Activated CD8-positive, alpha-beta T cell treated with anti-CD3 and anti-CD28 coated beads for 36 hours (primary cell): ENCODE measurements around the gene IGSF5. TPM values are rescaled to one million over a fixed set of nuclear protein-coding genes. Genes with fewer than 3 reads are reported as not detected.

Experiments used
- ATAC-seq: fragments of 200-7000 bp; cut with Tn5 transposase; one replicate; pipeline ENCODE4 v1.10.0; 2021; ENCODE audit warnings: mild to moderate bottlenecking, moderate library complexity
- CTCF ChIA-PET: fragments of 350-600 bp; sonication (Branson Sonifier 250); formaldehyde crosslinking; loops from one replicate; lab custom pipeline; 2021; ENCODE audit warnings: antibody characterized with exemption; lab: Charles Lee
- POLR2A ChIA-PET: fragments of 350-600 bp; sonication (Branson Sonifier 250); formaldehyde crosslinking; loops from one replicate; lab custom pipeline; 2021; ENCODE audit warnings: antibody characterized with exemption; lab: Charles Lee
- DNase-seq: peaks from one replicate; pipeline ENCODE4 v3.0.0-alpha.2; 2020
- H3K27ac Mint-ChIP-seq: one replicate; pipeline ENCODE4 v1.8.0; 2021; ENCODE audit warnings: mild to moderate bottlenecking, mixed read lengths
- H3K27me3 Mint-ChIP-seq: one replicate; pipeline ENCODE4 v1.8.0; 2021; ENCODE audit warnings: mixed read lengths
- H3K36me3 Mint-ChIP-seq: one replicate; pipeline ENCODE4 v1.8.0; 2021; ENCODE audit warnings: low read depth, mixed read lengths
- H3K4me1 Mint-ChIP-seq: one replicate; pipeline ENCODE4 v1.8.0; 2021; ENCODE audit warnings: low read depth, mixed read lengths
- H3K4me3 Mint-ChIP-seq: one replicate; pipeline ENCODE4 v1.8.0; 2021; ENCODE audit warnings: mild to moderate bottlenecking, moderate library complexity, mixed read lengths
- H3K9me3 Mint-ChIP-seq: one replicate; pipeline ENCODE4 v1.8.0; 2021; ENCODE audit warnings: mixed read lengths
- intact Hi-C: fragments of 100-400 bp; cut with micrococcal nuclease; formaldehyde crosslinking; loops from one replicate; pipeline ENCODE4 v1.10.0; 2022
- total RNA-seq, 2 experiments: library from RNA; stranded (reverse); gene quantifications; one replicate each; pipeline ENCODE4 v1.2.3, GENCODE V29; 2021
- TF ChIP-seq, protein P1 (sequence below): fragments of 200-600 bp; IDR thresholded peaks from one replicate; pipeline ENCODE4 v1.8.0; 2022; ENCODE audit warnings: antibody characterized with exemption, mild to moderate bottlenecking

The IGSF5 gene
- total RNA-seq, 2 experiments from 2014 or later, result not detected

DNA sequence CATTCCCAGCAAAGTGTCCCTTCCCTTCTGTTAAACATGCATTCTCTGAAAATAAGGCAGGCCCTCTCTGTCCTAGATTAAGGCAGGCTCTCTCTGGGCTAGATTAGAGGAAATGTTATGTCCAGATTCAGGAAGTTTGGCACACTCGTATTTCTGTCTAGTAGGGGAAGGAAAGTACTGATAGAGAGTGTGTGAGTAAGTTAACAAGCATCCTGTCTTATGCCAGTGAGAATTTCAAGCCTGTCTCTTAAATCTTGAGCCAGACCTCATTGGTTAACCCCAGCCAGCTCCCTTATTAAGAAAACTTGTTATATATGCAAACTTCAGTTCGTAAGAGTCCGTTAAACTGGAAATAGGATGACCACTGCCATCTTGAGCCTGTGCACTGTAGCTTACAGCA lies 31.6 kb downstream of the IGSF5 start:
- H3K27ac Mint-ChIP-seq, result no peak overlapping the region
- H3K4me3 Mint-ChIP-seq, result no peak overlapping the region
- intact Hi-C loops, result no loop called here
- no peaks in the 10 kb centered on the region for H3K4me1 Mint-ChIP-seq
- TF ChIP-seq, protein P1, sequence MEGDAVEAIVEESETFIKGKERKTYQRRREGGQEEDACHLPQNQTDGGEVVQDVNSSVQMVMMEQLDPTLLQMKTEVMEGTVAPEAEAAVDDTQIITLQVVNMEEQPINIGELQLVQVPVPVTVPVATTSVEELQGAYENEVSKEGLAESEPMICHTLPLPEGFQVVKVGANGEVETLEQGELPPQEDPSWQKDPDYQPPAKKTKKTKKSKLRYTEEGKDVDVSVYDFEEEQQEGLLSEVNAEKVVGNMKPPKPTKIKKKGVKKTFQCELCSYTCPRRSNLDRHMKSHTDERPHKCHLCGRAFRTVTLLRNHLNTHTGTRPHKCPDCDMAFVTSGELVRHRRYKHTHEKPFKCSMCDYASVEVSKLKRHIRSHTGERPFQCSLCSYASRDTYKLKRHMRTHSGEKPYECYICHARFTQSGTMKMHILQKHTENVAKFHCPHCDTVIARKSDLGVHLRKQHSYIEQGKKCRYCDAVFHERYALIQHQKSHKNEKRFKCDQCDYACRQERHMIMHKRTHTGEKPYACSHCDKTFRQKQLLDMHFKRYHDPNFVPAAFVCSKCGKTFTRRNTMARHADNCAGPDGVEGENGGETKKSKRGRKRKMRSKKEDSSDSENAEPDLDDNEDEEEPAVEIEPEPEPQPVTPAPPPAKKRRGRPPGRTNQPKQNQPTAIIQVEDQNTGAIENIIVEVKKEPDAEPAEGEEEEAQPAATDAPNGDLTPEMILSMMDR, result no peak
- H3K9me3 Mint-ChIP-seq, result no peaks in the 10 kb centered on the region
- no peaks in the 10 kb centered on the region for H3K36me3 Mint-ChIP-seq
- H3K27me3 Mint-ChIP-seq, result peaks cover 1% of the 10 kb centered on the region
- ATAC-seq (no peak), DNase-seq (no peak)
- ChIA-PET POLR2A (no interaction called here), CTCF (no interaction called here)

DNA sequence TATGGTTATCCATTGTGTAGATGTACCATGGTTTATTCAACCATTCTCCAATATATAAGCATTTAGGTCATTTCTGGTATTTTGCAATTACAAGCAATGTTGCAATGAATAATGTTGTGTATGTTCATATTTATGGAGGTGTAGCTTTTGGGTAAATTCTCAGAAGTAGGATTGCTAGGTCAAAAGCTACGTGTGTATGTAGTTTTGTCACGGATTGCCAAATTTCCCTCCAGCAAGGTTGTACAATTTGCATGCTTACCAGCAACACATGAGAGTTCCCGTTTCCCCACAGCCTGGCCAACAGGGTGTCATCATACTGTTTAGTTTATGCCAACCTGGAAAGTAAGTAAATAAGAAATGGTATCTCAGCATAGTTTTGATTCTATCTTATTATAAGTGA lies 36.3 kb downstream of the IGSF5 start:
- intact Hi-C loops, result no loop called here

DNA sequence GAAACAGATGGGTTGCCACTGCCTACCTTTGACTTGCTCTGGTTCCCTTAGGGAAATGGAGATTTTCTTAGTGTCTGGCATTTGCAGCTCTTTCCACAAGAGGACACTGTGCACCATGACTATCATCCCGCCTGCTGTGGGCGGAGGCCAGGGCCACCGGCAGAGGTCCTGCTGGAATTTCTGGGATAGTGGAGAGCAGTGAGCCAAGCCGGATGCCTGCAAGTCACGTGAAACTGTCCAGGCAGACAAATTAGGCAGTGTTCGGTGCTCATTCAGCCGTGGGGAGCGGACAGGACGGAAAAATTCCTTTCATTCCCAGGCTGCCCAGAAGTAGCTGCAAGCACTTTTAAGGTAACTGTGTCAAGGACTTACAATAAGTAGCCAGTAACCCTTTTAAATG lies 43.4 kb downstream of the IGSF5 start:
- no peaks in the 10 kb centered on the region for H3K36me3 Mint-ChIP-seq
- DNase-seq (no peak), ATAC-seq (no peak)
- H3K27ac Mint-ChIP-seq, result no peak overlapping the region
- H3K4me1 Mint-ChIP-seq, result no peaks in the 10 kb centered on the region
- POLR2A ChIA-PET, result no interaction called here
- no peaks in the 10 kb centered on the region for H3K27me3 Mint-ChIP-seq
- TF ChIP-seq, protein P1, result no peak
- CTCF ChIA-PET, result no interaction called here
- no peak overlapping the region for H3K4me3 Mint-ChIP-seq
- intact Hi-C loops, result no loop called here
- H3K9me3 Mint-ChIP-seq, result peaks cover 2% of the 10 kb centered on the region

More for the DNA sequence above, 36.3 kb downstream of the IGSF5 start:
- H3K27ac Mint-ChIP-seq, result no peak overlapping the region
- ATAC-seq (no peak), DNase-seq (no peak)
- no peaks in the 10 kb centered on the region for H3K27me3 Mint-ChIP-seq
- TF ChIP-seq, protein P1, result no peak
- no peaks in the 10 kb centered on the region for H3K36me3 Mint-ChIP-seq
- no peak overlapping the region for H3K4me3 Mint-ChIP-seq
- CTCF ChIA-PET, result no interaction called here
- peaks cover 1% of the 10 kb centered on the region for H3K9me3 Mint-ChIP-seq
- POLR2A ChIA-PET, result interaction anchor here (0.6 kb wide), 1 partner anchor 901 kb away, joined by 3 read pairs; no protein-coding TSS in a partner anchor
- H3K4me1 Mint-ChIP-seq, result no peaks in the 10 kb centered on the region

GRCh38 chr21:39796466-39796865 lies 51.5 kb downstream of the IGSF5 start:
- ChIA-PET POLR2A (no interaction called here), CTCF (no interaction called here)
- peaks cover 2% of the 10 kb centered on the region for H3K9me3 Mint-ChIP-seq
- no peak overlapping the region for H3K4me3 Mint-ChIP-seq
- TF ChIP-seq, protein P1, result no peak
- ATAC-seq (no peak), DNase-seq (no peak)
- H3K36me3 Mint-ChIP-seq, result no peaks in the 10 kb centered on the region
- no peaks in the 10 kb centered on the region for H3K27me3 Mint-ChIP-seq
- H3K27ac Mint-ChIP-seq, result no peak overlapping the region
- intact Hi-C loops, result no loop called here
- H3K4me1 Mint-ChIP-seq, result no peaks in the 10 kb centered on the region

- Mint-ChIP-seq H3K4me1 (no peaks in the 10 kb centered on the region), H3K4me3 (no peak overlapping the region), H3K36me3 (no peaks in the 10 kb centered on the region), H3K27ac (no peak overlapping the region), H3K27me3 (no peaks in the 10 kb centered on the region), H3K9me3 (no peaks in the 10 kb centered on the region)
- POLR2A ChIA-PET, result no interaction called here
- no peak for ATAC-seq
- intact Hi-C loops, result no loop called here
- TF ChIP-seq, protein P1, result no peak
- DNase-seq, result no peak
- CTCF ChIA-PET, result no interaction called here
Measured at GRCh38 chr21:39799178-39799577, 54.2 kb downstream of the IGSF5 start.
